Measurements from ENCODE around the gene CNST. TPM values are rescaled to one million over a fixed set of nuclear protein-coding genes. Genes with fewer than 3 reads are reported as not detected.

CNST gene
- total and polyA plus RNA-seq, 2 of the 13 experiments (the other 11 are each of a cell fraction or from before 2014, with no cell fraction given): 6.3 to 12.4 TPM

GRCh38 chr1:246566128-246566812, at the start of gene CNST, which contains the start of gene TFB2M (continued):
- TF ChIP-seq ZMYM2 (CRISPR knock-in tag; IDR thresholded peaks at IDR 0.05) (no peak), PPARG (CRISPR knock-in tag; conservative IDR thresholded peaks at IDR 0.05) (0 out of 2 replicates have a peak, but pooled peaks have one; percentile 33), PAXIP1 (CRISPR knock-in tag; conservative IDR thresholded peaks at IDR 0.05) (peak; percentile 66), CEBPG (CRISPR knock-in tag; IDR thresholded peaks at IDR 0.05) (no peak), ZNF547 (CRISPR knock-in tag; IDR thresholded peaks at IDR 0.05) (no peak), POLR2AphosphoS2 (IDR thresholded peaks at IDR 0.05; ENCODE audit: low read depth, low read length) (no peak), FOXM1 (CRISPR knock-in tag; IDR thresholded peaks at IDR 0.05) (no peak), ZNF550 (CRISPR knock-in tag; IDR thresholded peaks at IDR 0.05; ENCODE audit: borderline replicate concordance) (no peak), TBL1XR1 (IDR thresholded peaks at IDR 0.05; ENCODE audit: borderline replicate concordance, low read length, partially characterized antibody) (no peak), FOXA1 (IDR thresholded peaks at IDR 0.05) (no peak), FOXA1 (CRISPR knock-in tag; IDR thresholded peaks at IDR 0.05) (peak; percentile 79), SALL1 (CRISPR knock-in tag; IDR thresholded peaks at IDR 0.05) (peak; percentile 88), BCLAF1 (IDR thresholded peaks at IDR 0.05) (no peak), DR1 (CRISPR knock-in tag; IDR thresholded peaks at IDR 0.05) (peak; percentile 63), ZNF513 (CRISPR knock-in tag; conservative IDR thresholded peaks at IDR 0.05) (0 out of 2 replicates have a peak, but pooled peaks have one; percentile 25), SRSF4 (IDR thresholded peaks at IDR 0.05; ENCODE audit: low read depth, low read length, poor library complexity, severe bottlenecking) (no peak), ZNF24 (IDR thresholded peaks at IDR 0.05) (no peak), NFE2L1 (CRISPR knock-in tag; IDR thresholded peaks at IDR 0.05; ENCODE audit: borderline replicate concordance) (no peak), DPF2 (CRISPR knock-in tag; IDR thresholded peaks at IDR 0.05; ENCODE audit: borderline replicate concordance, low read depth) (no peak)
- TF ChIP-seq, protein P1, sequence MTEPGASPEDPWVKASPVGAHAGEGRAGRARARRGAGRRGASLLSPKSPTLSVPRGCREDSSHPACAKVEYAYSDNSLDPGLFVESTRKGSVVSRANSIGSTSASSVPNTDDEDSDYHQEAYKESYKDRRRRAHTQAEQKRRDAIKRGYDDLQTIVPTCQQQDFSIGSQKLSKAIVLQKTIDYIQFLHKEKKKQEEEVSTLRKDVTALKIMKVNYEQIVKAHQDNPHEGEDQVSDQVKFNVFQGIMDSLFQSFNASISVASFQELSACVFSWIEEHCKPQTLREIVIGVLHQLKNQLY (CRISPR knock-in tag; IDR thresholded peaks at IDR 0.05): peak; percentile 67; the same call in 1 of the 2 replicates
- TF ChIP-seq, protein P2, sequence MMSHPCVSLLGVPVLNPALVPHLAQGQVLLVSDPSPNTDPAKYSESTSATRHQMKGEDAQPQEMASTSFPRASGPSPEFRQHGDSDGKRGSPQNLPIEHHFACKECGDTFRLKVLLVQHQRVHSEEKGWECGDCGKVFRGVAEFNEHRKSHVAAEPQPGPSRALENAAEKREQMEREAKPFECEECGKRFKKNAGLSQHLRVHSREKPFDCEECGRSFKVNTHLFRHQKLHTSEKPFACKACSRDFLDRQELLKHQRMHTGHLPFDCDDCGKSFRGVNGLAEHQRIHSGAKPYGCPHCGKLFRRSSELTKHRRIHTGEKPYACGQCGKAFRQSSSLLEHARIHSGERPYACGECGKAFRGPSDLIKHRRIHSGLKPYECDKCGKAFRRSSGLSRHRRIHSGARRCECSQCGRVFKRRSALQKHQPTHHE (CRISPR knock-in tag; IDR thresholded peaks at IDR 0.05; ENCODE audit: borderline replicate concordance): peak; percentile 76; the same call in 1 of the 2 replicates

Data from HepG2 (cell line).